ENCODE results near the gene FAM83D. TPM values are rescaled to one million over a fixed set of nuclear protein-coding genes. Genes with fewer than 3 reads are reported as not detected.

The FAM83D gene
- total RNA-seq, 3 donors from 2014 or later, result 0.33 to 0.64 (median 0.59) TPM

- no peak for DNase-seq (ENCODE audit: low spot score in 2 of 2)
- intact Hi-C loops (cut with DNase I; ENCODE audit: low total_unique reads), result no loop called here
- Histone ChIP-seq H3K4me3 (no peak overlapping the region), H3K27me3 (no peaks in the 10 kb centered on the region), H3K36me3 (no peaks in the 10 kb centered on the region), H3K27ac (no peak overlapping the region), H3K4me1 (no peaks in the 10 kb centered on the region), H3K9me3 (no peaks in the 10 kb centered on the region)
- TF ChIP-seq CTCF (IDR thresholded peaks at IDR 0.05) (no peak), POLR2A (IDR thresholded peaks at IDR 0.05) (no peak), POLR2AphosphoS5 (IDR thresholded peaks at IDR 0.05) (no peak)
Observed at GRCh38 chr20:38927902-38928578, 1.8 kb downstream of the FAM83D start.

DNA sequence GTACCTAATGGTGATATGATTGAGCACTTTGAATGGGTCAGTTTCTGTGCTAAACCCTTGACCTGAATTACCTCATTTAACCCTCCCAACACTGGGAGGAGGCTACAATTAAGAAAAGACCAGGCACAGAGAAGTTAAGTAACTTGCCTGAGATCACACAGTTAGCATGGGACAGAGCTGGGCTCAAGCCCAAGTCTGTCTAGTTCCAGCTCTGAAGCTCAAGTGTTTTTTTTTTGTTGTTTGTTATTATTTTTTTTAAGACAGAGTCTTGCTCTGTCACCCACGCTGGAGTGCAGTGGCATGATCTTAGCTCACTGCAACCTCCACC lies 4.0 kb downstream of the FAM83D start:
- Histone ChIP-seq H3K27me3 (no peaks in the 10 kb centered on the region), H3K4me1 (no peaks in the 10 kb centered on the region), H3K27ac (no peak overlapping the region), H3K4me3 (no peak overlapping the region), H3K36me3 (no peaks in the 10 kb centered on the region), H3K9me3 (no peaks in the 10 kb centered on the region)
- DNase-seq (ENCODE audit: low spot score in 2 of 2), result no peak
- intact Hi-C loops (cut with DNase I; ENCODE audit: low total_unique reads), result no loop called here
- no peak for TF ChIP-seq POLR2A (IDR thresholded peaks at IDR 0.05)
- TF ChIP-seq CTCF (IDR thresholded peaks at IDR 0.05), result no peak
- no peak for TF ChIP-seq POLR2AphosphoS5 (IDR thresholded peaks at IDR 0.05)

- no peak overlapping the region for H3K4me3 ChIP-seq
- no peaks in the 10 kb centered on the region for H3K4me1 ChIP-seq
- H3K27ac ChIP-seq, result no peak overlapping the region
- H3K27me3 ChIP-seq, result no peaks in the 10 kb centered on the region
- no peak for TF ChIP-seq CTCF (IDR thresholded peaks at IDR 0.05)
- no peak for TF ChIP-seq POLR2A (IDR thresholded peaks at IDR 0.05)
- no peak for TF ChIP-seq POLR2AphosphoS5 (IDR thresholded peaks at IDR 0.05)
- H3K36me3 ChIP-seq, result no peaks in the 10 kb centered on the region
- no peaks in the 10 kb centered on the region for H3K9me3 ChIP-seq
- intact Hi-C loops (cut with DNase I; ENCODE audit: low total_unique reads), result no loop called here
- DNase-seq (ENCODE audit: low spot score in 2 of 2), result no peak
Observed at GRCh38 chr20:38931984-38932383, 5.8 kb downstream of the FAM83D start.

GRCh38 chr20:38932457-38933120 lies 6.4 kb downstream of the FAM83D start:
- no peaks in the 10 kb centered on the region for H3K27me3 ChIP-seq
- intact Hi-C loops (cut with DNase I; ENCODE audit: low total_unique reads), result no loop called here
- no peak overlapping the region for H3K4me3 ChIP-seq
- TF ChIP-seq CTCF (IDR thresholded peaks at IDR 0.05), result no peak
- no peak for TF ChIP-seq POLR2AphosphoS5 (IDR thresholded peaks at IDR 0.05)
- TF ChIP-seq POLR2A (IDR thresholded peaks at IDR 0.05), result no peak
- H3K36me3 ChIP-seq, result no peaks in the 10 kb centered on the region
- no peak overlapping the region for H3K27ac ChIP-seq
- DNase-seq (ENCODE audit: low spot score in 2 of 2), result no peak
- no peaks in the 10 kb centered on the region for H3K4me1 ChIP-seq
- H3K9me3 ChIP-seq, result no peaks in the 10 kb centered on the region

DNA sequence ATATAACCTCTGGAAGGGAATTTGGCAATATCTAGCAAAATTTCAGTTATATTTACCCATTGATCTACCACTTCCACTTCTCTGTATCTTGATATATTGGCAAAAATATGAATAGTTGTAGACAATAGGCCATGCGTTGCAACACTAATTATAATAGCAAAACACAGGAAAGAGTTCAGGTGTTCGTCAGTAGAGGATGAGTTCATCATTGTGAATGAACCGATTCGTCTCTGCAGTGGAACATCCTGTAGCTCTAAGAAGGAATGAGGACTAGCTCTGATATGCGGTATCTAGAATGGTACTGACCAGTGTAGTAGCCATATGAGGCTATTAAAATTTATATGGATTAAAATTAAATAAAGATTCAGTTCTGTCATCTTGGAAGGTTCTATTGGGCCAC lies 8.3 kb downstream of the FAM83D start:
- no peaks in the 10 kb centered on the region for H3K4me1 ChIP-seq
- no peaks in the 10 kb centered on the region for H3K36me3 ChIP-seq
- no peak for DNase-seq (ENCODE audit: low spot score in 2 of 2)
- intact Hi-C loops (cut with DNase I; ENCODE audit: low total_unique reads), result no loop called here
- H3K4me3 ChIP-seq, result no peak overlapping the region
- H3K27ac ChIP-seq, result no peak overlapping the region
- no peaks in the 10 kb centered on the region for H3K27me3 ChIP-seq
- no peaks in the 10 kb centered on the region for H3K9me3 ChIP-seq
- no peak for TF ChIP-seq POLR2A (IDR thresholded peaks at IDR 0.05)
- no peak for TF ChIP-seq CTCF (IDR thresholded peaks at IDR 0.05)
- no peak for TF ChIP-seq POLR2AphosphoS5 (IDR thresholded peaks at IDR 0.05)

Measured in breast epithelium (tissue), 4 donors.